Measurements from ENCODE around the gene PBRM1. TPM values are rescaled to one million over a fixed set of nuclear protein-coding genes. Genes with fewer than 3 reads are reported as not detected.

PBRM1 gene
- total and polyA plus RNA-seq, 2 donors from 2014 or later, result 4.1 to 56.2 TPM

DNA sequence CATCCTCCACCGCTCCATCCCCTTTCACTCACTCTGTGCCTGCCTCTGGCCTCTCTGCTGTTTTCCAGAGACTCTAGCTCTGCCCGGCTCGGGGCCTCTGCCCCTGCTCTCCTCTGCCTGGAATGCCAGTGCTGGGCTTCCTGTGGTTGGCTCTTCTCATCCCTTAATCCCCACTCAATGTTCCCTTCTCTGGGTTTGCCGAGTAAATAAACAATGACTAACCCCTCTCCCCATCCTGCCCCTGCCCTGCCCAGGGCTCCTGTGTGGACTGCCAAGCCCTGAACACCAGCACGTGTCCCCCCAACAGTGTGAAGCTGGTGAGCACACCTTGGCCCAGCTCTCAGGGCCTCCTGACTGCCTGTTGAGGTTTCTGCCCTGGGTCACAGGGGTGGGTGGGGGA lies 178.4 kb downstream of the PBRM1 start:
- intact Hi-C loops (cut with DNase I), result no loop called here
- no peak for DNase-seq
- no peak overlapping the region for H3K4me3 ChIP-seq (ENCODE audit: low read length in 3 of 3)
- no peaks in the 10 kb centered on the region for H3K4me1 ChIP-seq (ENCODE audit: control insufficient read depth in 2 of 3, insufficient read depth in 2 of 3, low read depth in 1 of 3, low read length in 3 of 3)
- no peak overlapping the region for H3K9ac ChIP-seq (ENCODE audit: low read length in 3 of 3)
- TF ChIP-seq, protein P1, sequence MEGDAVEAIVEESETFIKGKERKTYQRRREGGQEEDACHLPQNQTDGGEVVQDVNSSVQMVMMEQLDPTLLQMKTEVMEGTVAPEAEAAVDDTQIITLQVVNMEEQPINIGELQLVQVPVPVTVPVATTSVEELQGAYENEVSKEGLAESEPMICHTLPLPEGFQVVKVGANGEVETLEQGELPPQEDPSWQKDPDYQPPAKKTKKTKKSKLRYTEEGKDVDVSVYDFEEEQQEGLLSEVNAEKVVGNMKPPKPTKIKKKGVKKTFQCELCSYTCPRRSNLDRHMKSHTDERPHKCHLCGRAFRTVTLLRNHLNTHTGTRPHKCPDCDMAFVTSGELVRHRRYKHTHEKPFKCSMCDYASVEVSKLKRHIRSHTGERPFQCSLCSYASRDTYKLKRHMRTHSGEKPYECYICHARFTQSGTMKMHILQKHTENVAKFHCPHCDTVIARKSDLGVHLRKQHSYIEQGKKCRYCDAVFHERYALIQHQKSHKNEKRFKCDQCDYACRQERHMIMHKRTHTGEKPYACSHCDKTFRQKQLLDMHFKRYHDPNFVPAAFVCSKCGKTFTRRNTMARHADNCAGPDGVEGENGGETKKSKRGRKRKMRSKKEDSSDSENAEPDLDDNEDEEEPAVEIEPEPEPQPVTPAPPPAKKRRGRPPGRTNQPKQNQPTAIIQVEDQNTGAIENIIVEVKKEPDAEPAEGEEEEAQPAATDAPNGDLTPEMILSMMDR (IDR thresholded peaks at IDR 0.05; ENCODE audit: borderline replicate concordance, extremely low read depth, insufficient read depth), result no peak
- H3K27ac ChIP-seq (ENCODE audit: low read depth in 2 of 2, low read length in 2 of 2), result no peak overlapping the region
- no peaks in the 10 kb centered on the region for H3K36me3 ChIP-seq (ENCODE audit: control insufficient read depth in 2 of 3, insufficient read depth in 3 of 3, low read length in 3 of 3)
- H3K27me3 ChIP-seq (ENCODE audit: control insufficient read depth, insufficient read depth, low read length), result no peaks in the 10 kb centered on the region
- no peaks in the 10 kb centered on the region for H3K9me3 ChIP-seq (ENCODE audit: control insufficient read depth in 2 of 3, insufficient read depth in 1 of 3, low read length in 3 of 3)
- no peak for FAIRE-seq

DNA sequence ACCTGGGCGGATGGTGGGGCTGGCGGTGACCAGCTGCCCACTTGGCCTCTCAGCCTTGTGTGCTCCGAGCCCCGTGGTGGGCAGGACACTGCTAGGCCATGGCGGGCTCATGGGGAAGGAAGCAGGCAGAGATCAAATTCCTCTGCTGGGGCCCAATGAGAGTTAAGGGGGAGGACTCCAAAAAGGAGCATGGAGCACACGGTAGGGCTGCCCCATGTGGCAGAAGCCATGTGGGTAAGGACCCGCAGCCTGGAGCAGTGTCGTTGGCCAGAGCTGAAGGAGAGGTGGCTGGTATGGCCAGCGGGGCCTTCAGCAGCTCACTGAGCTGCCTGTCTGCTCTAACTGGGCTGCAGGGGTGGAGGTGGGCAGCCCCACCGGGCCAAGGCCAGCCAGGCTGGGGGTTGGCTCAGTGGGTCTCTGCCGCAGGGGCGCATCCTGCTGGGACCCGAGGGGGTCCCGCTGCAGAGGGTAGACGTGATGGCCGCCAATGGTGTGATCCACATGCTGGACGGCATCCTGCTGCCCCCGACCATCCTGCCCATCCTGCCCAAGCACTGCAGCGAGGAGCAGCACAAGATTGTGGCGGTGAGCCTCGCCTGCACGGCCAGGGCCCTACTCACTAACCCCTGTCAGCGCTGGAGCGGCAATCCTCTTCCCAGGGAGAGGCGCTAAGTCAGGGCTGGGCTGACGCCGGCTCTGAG lies 179.3 kb downstream of the PBRM1 start:
- no peak for FAIRE-seq
- intact Hi-C loops (cut with DNase I), result no loop called here
- no peaks in the 10 kb centered on the region for H3K27me3 ChIP-seq (ENCODE audit: control insufficient read depth, insufficient read depth, low read length)
- no peaks in the 10 kb centered on the region for H3K4me1 ChIP-seq (ENCODE audit: control insufficient read depth in 2 of 3, insufficient read depth in 2 of 3, low read depth in 1 of 3, low read length in 3 of 3)
- H3K27ac ChIP-seq (ENCODE audit: low read depth in 2 of 2, low read length in 2 of 2), result no peak overlapping the region
- H3K4me3 ChIP-seq (ENCODE audit: low read length in 3 of 3), result no peak overlapping the region
- H3K9me3 ChIP-seq (ENCODE audit: control insufficient read depth in 2 of 3, insufficient read depth in 1 of 3, low read length in 3 of 3), result no peaks in the 10 kb centered on the region
- no peaks in the 10 kb centered on the region for H3K36me3 ChIP-seq (ENCODE audit: control insufficient read depth in 2 of 3, insufficient read depth in 3 of 3, low read length in 3 of 3)
- no peak overlapping the region for H3K9ac ChIP-seq (ENCODE audit: low read length in 3 of 3)
- TF ChIP-seq, protein P1 (IDR thresholded peaks at IDR 0.05; ENCODE audit: borderline replicate concordance, extremely low read depth, insufficient read depth), result no peak
- no peak for DNase-seq

DNA sequence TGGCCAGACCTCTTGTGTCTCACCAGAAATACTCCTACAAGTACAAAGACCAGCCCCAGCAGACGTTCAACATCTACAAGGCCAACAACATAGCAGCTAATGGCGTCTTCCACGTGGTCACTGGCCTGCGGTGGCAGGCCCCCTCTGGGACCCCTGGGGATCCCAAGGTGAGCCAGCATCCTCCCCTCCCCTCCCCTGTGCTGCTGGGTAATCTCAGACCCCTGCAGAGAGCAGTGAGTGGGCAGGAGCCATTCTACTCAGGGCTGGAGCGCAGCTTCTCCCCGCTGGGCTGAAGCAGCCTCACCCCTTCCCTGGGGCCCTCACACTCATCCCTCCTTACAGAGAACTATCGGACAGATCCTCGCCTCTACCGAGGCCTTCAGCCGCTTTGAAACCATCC lies 180.7 kb downstream of the PBRM1 start:
- Histone ChIP-seq H3K4me1 (ENCODE audit: control insufficient read depth in 2 of 3, insufficient read depth in 2 of 3, low read depth in 1 of 3, low read length in 3 of 3) (no peaks in the 10 kb centered on the region), H3K9ac (ENCODE audit: low read length in 3 of 3) (no peak overlapping the region), H3K36me3 (ENCODE audit: control insufficient read depth in 2 of 3, insufficient read depth in 3 of 3, low read length in 3 of 3) (no peaks in the 10 kb centered on the region), H3K9me3 (ENCODE audit: control insufficient read depth in 2 of 3, insufficient read depth in 1 of 3, low read length in 3 of 3) (no peaks in the 10 kb centered on the region), H3K4me3 (ENCODE audit: low read length in 3 of 3) (no peak overlapping the region), H3K27ac (ENCODE audit: low read depth in 2 of 2, low read length in 2 of 2) (no peak overlapping the region), H3K27me3 (ENCODE audit: control insufficient read depth, insufficient read depth, low read length) (no peaks in the 10 kb centered on the region)
- DNase-seq (no peak), FAIRE-seq (no peak)
- intact Hi-C loops (cut with DNase I), result no loop called here
- TF ChIP-seq, protein P1 (IDR thresholded peaks at IDR 0.05; ENCODE audit: borderline replicate concordance, extremely low read depth, insufficient read depth), result no peak

All from kidney (tissue), 14 donors.